Liver (tissue), 9 donors: ENCODE measurements around the gene ALDH9A1. TPM values are rescaled to one million over a fixed set of nuclear protein-coding genes. Genes with fewer than 3 reads are reported as not detected.
A peak's percentile ranks its signal among the peaks of the same experiment; 100 is the strongest.

Experiments used
- DNase-seq: peaks from one replicate; pipeline ENCODE4 v3.0.0-alpha.2; 2017; ENCODE audit warnings: low spot score
- H3K27ac ChIP-seq, 2 donors: one replicate each; pipeline ENCODE4 v1.7.0; 2013; ENCODE audit warnings: inconsistent platforms in 2 of 2, low read length in 2 of 2, control low read depth in 1 of 2, low read depth in 1 of 2, mild to moderate bottlenecking in 1 of 2
- H3K27me3 ChIP-seq, 4 donors: one replicate each; pipeline versions ENCODE4 v1.6.1 to v1.7.0; 2013; ENCODE audit warnings: low read length in 3 of 4, inconsistent platforms in 1 of 4, mild to moderate bottlenecking in 1 of 4, moderate library complexity in 1 of 4; ENCODE audit not compliant: control insufficient read depth in 4 of 4, insufficient read depth in 4 of 4
- H3K36me3 ChIP-seq, 4 donors: one replicate each; pipeline versions ENCODE4 v1.6.1 to v1.7.0; 2013; ENCODE audit warnings: low read length in 3 of 4, mild to moderate bottlenecking in 3 of 4, low read depth in 1 of 4, moderate library complexity in 1 of 4; ENCODE audit not compliant: control insufficient read depth in 4 of 4, insufficient read depth in 3 of 4
- H3K4me1 ChIP-seq, 4 donors: one replicate each; pipeline versions ENCODE4 v1.6.1 to v1.7.0; 2013; ENCODE audit warnings: low read length in 3 of 4, mild to moderate bottlenecking in 3 of 4, moderate library complexity in 1 of 4; ENCODE audit not compliant: control insufficient read depth in 4 of 4, insufficient read depth in 4 of 4
- H3K4me3 ChIP-seq, 3 donors: one replicate each; pipeline versions ENCODE4 v1.6.1 to v1.7.0; 2013; ENCODE audit warnings: low read length in 3 of 3, control low read depth in 1 of 3, low read depth in 1 of 3, mild to moderate bottlenecking in 1 of 3
- H3K9ac ChIP-seq, 2 donors: one replicate each; pipeline ENCODE4 v1.7.0; 2013; ENCODE audit warnings: low read length in 2 of 2, mild to moderate bottlenecking in 2 of 2, moderate library complexity in 2 of 2, control low read depth in 1 of 2, low read depth in 1 of 2
- H3K9me3 ChIP-seq, 4 donors: one replicate each; pipeline versions ENCODE4 v1.6.1 to v1.7.0; 2013; ENCODE audit warnings: low read length in 3 of 4; ENCODE audit not compliant: control insufficient read depth in 4 of 4
- ATF3 ChIP-seq: IDR thresholded peaks from 2 replicates; pipeline ENCODE4 v1.6.1; 2016; ENCODE audit warnings: antibody characterized with exemption
- CTCF ChIP-seq: fragments of 150-350 bp; IDR thresholded peaks from 2 replicates; pipeline ENCODE4 v1.5.1; 2017; ENCODE audit warnings: improper control_type of control experiment, low read depth, low read length; ENCODE audit not compliant: missing input control
- EGR1 ChIP-seq, 2 donors: IDR thresholded peaks; 2 replicates each; pipeline ENCODE4 v1.6.1; 2016 to 2018; ENCODE audit warnings: antibody characterized with exemption in 2 of 2, low read depth in 2 of 2
- FOXA1 ChIP-seq: IDR thresholded peaks from 2 replicates; pipeline ENCODE4 v1.6.1; 2016; ENCODE audit warnings: antibody characterized with exemption
- FOXA2 ChIP-seq: IDR thresholded peaks from 2 replicates; pipeline ENCODE4 v1.6.1; 2016; ENCODE audit warnings: antibody characterized with exemption
- GABPA ChIP-seq, 2 donors: IDR thresholded peaks in 1 of 2; conservative IDR thresholded peaks in 1 of 2; 2 replicates each; pipeline ENCODE4 v1.6.1; 2016; ENCODE audit warnings: antibody characterized with exemption in 2 of 2, mild to moderate bottlenecking in 1 of 2, moderate library complexity in 1 of 2
- HNF4A ChIP-seq, 2 donors: conservative IDR thresholded peaks; 2 replicates each; pipeline ENCODE4 v1.6.1; 2016; ENCODE audit warnings: antibody characterized with exemption in 2 of 2, mild to moderate bottlenecking in 2 of 2
- HNF4G ChIP-seq: IDR thresholded peaks from 2 replicates; pipeline ENCODE4 v1.6.1; 2016; ENCODE audit warnings: antibody characterized with exemption
- JUND ChIP-seq, 2 donors: IDR thresholded peaks; 2 replicates each; pipeline ENCODE4 v1.6.1; 2016; ENCODE audit warnings: antibody characterized with exemption in 2 of 2
- MAX ChIP-seq: IDR thresholded peaks from 2 replicates; pipeline ENCODE4 v1.6.1; 2016; ENCODE audit warnings: antibody characterized with exemption
- NR2F2 ChIP-seq: IDR thresholded peaks from 2 replicates; pipeline ENCODE4 v1.6.1; 2016; ENCODE audit warnings: antibody characterized with exemption
- REST ChIP-seq: IDR thresholded peaks from 2 replicates; pipeline ENCODE4 v1.6.1; 2016; ENCODE audit warnings: antibody characterized with exemption, mild to moderate bottlenecking
- RXRA ChIP-seq, 2 donors: IDR thresholded peaks; 2 replicates each; pipeline ENCODE4 v1.6.1; 2017 to 2018; ENCODE audit warnings: antibody characterized with exemption in 2 of 2, mild to moderate bottlenecking in 1 of 2
- SP1 ChIP-seq: IDR thresholded peaks from 2 replicates; pipeline ENCODE4 v1.6.1; 2018; ENCODE audit warnings: antibody characterized with exemption, mild to moderate bottlenecking
- TAF1 ChIP-seq: conservative IDR thresholded peaks from 2 replicates; pipeline ENCODE4 v1.6.1; 2016; ENCODE audit warnings: antibody characterized with exemption, mild to moderate bottlenecking
- YY1 ChIP-seq: IDR thresholded peaks from 2 replicates; pipeline ENCODE4 v1.6.1; 2016; ENCODE audit warnings: antibody characterized with exemption, mild to moderate bottlenecking
- ZBTB33 ChIP-seq: IDR thresholded peaks from 2 replicates; pipeline ENCODE4 v1.6.1; 2016; ENCODE audit warnings: antibody characterized with exemption
- WGBS: extraction: QIAGEN DNeasy Blood & Tissue Kit; methylation state at CpG from one replicate; pipeline ENCODE4 v1.1.7; 2013; 5-methylcytosine and 5-hydroxymethylcytosine counted together
- polyA plus RNA-seq, 2 donors: library from polyadenylated mRNA; stranded (reverse) in 1 of 2; unstranded in 1 of 2; fragments of 200-250 nt in 1 of 2; fragments of >200 nt in 1 of 2; fragmentation: Nextera tagmentation in 1 of 2; extraction: Ambion mirVana in 1 of 2; gene quantifications; one replicate each; pipeline versions ENCODE4 v1.2.1 to v1.2.3, GENCODE V29; 2013 to 2015
- total RNA-seq, 2 donors: library from RNA; depleted of rRNA; stranded (reverse); fragments of >200 nt; gene quantifications; one replicate each; pipeline ENCODE4 v1.2.3, GENCODE V29; 2014
- donor health status: healthy.
- donor health status: healthy.
- donor health status: healthy.
- donor health status: healthy.
- donor health status: healthy.

Gene ALDH9A1
- total and polyA plus RNA-seq, 4 donors, result 42.8 to 93.4 (median 79.8) TPM

GRCh38 chr1:165632152-165632469, 66.3 kb downstream of the ALDH9A1 start (continued):
- no peak for TF ChIP-seq JUND (IDR thresholded peaks at IDR 0.05)
- TF ChIP-seq ZBTB33, result no peak
- TF ChIP-seq YY1, result no peak
- TF ChIP-seq RXRA (IDR thresholded peaks at IDR 0.05), result no peak
- TF ChIP-seq SP1, result no peak
- no peak for TF ChIP-seq GABPA (IDR thresholded peaks at IDR 0.05 in 1 of 2, conservative IDR thresholded peaks at IDR 0.05 in 1 of 2)
- TF ChIP-seq FOXA1, result no peak
- no peak for TF ChIP-seq NR2F2

GRCh38 chr1:165631342-165632151, 66.8 kb downstream of the ALDH9A1 start:
- WGBS, result 2% methylated on average over 31 of the region's 31 CpGs
- Histone ChIP-seq H3K36me3 (no peaks in the 10 kb centered on the region), H3K27ac (peak overlapping the region; percentile 88 to 89), H3K9me3 (no peaks in the 10 kb centered on the region), H3K4me1 (peaks cover 9 to 31% (median 25%) of the 10 kb centered on the region in 4 donors), H3K4me3 (peak overlapping the region; percentile 71 to 91 (median 87)), H3K9ac (peak overlapping the region; percentile 63 to 77), H3K27me3 (no peaks in the 10 kb centered on the region)
- TF ChIP-seq TAF1 (no peak), JUND (IDR thresholded peaks at IDR 0.05) (peak in 1 of 2 donors; percentile 7), GABPA (IDR thresholded peaks at IDR 0.05 in 1 of 2, conservative IDR thresholded peaks at IDR 0.05 in 1 of 2) (no peak), EGR1 (IDR thresholded peaks at IDR 0.05; ENCODE audit: low read depth in 2 of 2) (no peak)
- peak; percentile 60 for DNase-seq

GRCh38 chr1:165630629-165631341, 67.6 kb downstream of the ALDH9A1 start, which contains the start of gene MGST3:
Gene MGST3, plus strand, starts transcription at chr1:165631234. Its CDS starts 18,614 bp downstream, at chr1:165649848.
- Histone ChIP-seq H3K9ac (peak within 1 kb of the TSS; percentile 63 to 87), H3K4me1 (peaks cover 4 to 30% (median 23%) of the 10 kb centered on the region in 4 donors), H3K27ac (peak within 1 kb of the TSS; percentile 88 to 89), H3K9me3 (no peaks in the 10 kb centered on the region), H3K27me3 (no peaks in the 10 kb centered on the region), H3K4me3 (peak within 1 kb of the TSS; percentile 71 to 91 (median 87)), H3K36me3 (no peaks in the 10 kb centered on the region)
- under 1% methylated on average over 56 of the region's 56 CpGs for WGBS
- peak; percentile 91 for DNase-seq
- no peak for TF ChIP-seq CTCF
- peak; percentile 85 for TF ChIP-seq SP1
- TF ChIP-seq EGR1 (IDR thresholded peaks at IDR 0.05; ENCODE audit: low read depth in 2 of 2), result peak; percentile 98 to 99
- no peak for TF ChIP-seq FOXA2
- peak; percentile 93 for TF ChIP-seq MAX
- TF ChIP-seq REST, result peak; percentile 73
- TF ChIP-seq TAF1, result peak; percentile 35
- peak; percentile 55 for TF ChIP-seq FOXA1
- TF ChIP-seq RXRA (IDR thresholded peaks at IDR 0.05), result peak; percentile 66 to 72
- peak; percentile 37 for TF ChIP-seq NR2F2
- TF ChIP-seq ATF3, result no peak
- no peak for TF ChIP-seq HNF4G
- TF ChIP-seq GABPA (IDR thresholded peaks at IDR 0.05 in 1 of 2, conservative IDR thresholded peaks at IDR 0.05 in 1 of 2), result peak in 1 of 2 donors; percentile 59
- peak; percentile 90 for TF ChIP-seq YY1
- TF ChIP-seq ZBTB33, result peak; percentile 97
- peak; percentile 13 to 59 for TF ChIP-seq HNF4A (conservative IDR thresholded peaks at IDR 0.05)
